CD14-positive monocyte (primary cell): ENCODE data around the gene KANSL3. TPM values are rescaled to one million over a fixed set of nuclear protein-coding genes. Genes with fewer than 3 reads are reported as not detected.
"Not testable (repeated sequence)": the region's sequence is repeated elsewhere in the genome, so short reads cannot be mapped to it uniquely, and the experiment has no call there.

ENCODE experiments used
- DNase-seq, 3 donors: peaks; one replicate each; pipeline ENCODE4 v3.0.0-alpha.2; 2011 to 2022
- H2AFZ ChIP-seq: 2 replicates; pipeline ENCODE4 v1.6.0; 2012; ENCODE audit warnings: mild to moderate bottlenecking, low read depth, low read length, inconsistent platforms; ENCODE audit not compliant: insufficient read depth, poor library complexity, severe bottlenecking
- H3K27ac ChIP-seq, 2 donors: 1 replicate in 1 of 2; 2 replicates in 1 of 2; pipeline ENCODE4 v1.5.1; 2012 to 2013; ENCODE audit warnings: low read length in 2 of 2, control low read depth in 1 of 2, inconsistent platforms in 1 of 2, low read depth in 1 of 2, mild to moderate bottlenecking in 1 of 2
- H3K27me3 ChIP-seq, 2 donors: one replicate each; pipeline versions ENCODE4 v1.6.0 to v1.6.1; 2011 to 2013; ENCODE audit warnings: low read length in 2 of 2; ENCODE audit not compliant: control insufficient read depth in 2 of 2, insufficient read depth in 2 of 2
- H3K36me3 ChIP-seq, 2 donors: replicated peaks in 1 of 2; 1 replicate in 1 of 2; 2 replicates in 1 of 2; pipeline versions ENCODE4 v1.5.1 to v1.6.1; 2012 to 2013; ENCODE audit warnings: low read length in 2 of 2, control low read depth in 1 of 2, inconsistent platforms in 1 of 2, mild to moderate bottlenecking in 1 of 2; ENCODE audit not compliant: insufficient read depth in 2 of 2, control insufficient read depth in 1 of 2
- H3K4me1 ChIP-seq, 2 donors: 1 replicate in 1 of 2; 2 replicates in 1 of 2; pipeline versions ENCODE4 v1.5.1 to v1.6.1; 2012 to 2013; ENCODE audit warnings: low read length in 2 of 2, control low read depth in 1 of 2, inconsistent platforms in 1 of 2, mild to moderate bottlenecking in 1 of 2, moderate library complexity in 1 of 2; ENCODE audit not compliant: insufficient read depth in 2 of 2, control insufficient read depth in 1 of 2
- H3K4me2 ChIP-seq: replicated peaks from 2 replicates; pipeline ENCODE3; 2012; ENCODE audit warnings: low read length, moderate library complexity, mild to moderate bottlenecking; ENCODE audit not compliant: poor library complexity, severe bottlenecking; ENCODE audit errors: extremely low read depth
- H3K4me3 ChIP-seq, 3 experiments: fragments of 200-600 bp in 1 of 3; sonication (generic) in 1 of 3; replicated peaks in 1 of 3; 1 replicate in 2 of 3; 2 replicates in 1 of 3; pipeline ENCODE4 v1.5.1; 2011 to 2013; ENCODE audit warnings: low read length in 3 of 3, mild to moderate bottlenecking in 3 of 3, control low read depth in 2 of 3, low read depth in 2 of 3, inconsistent platforms in 1 of 3, moderate library complexity in 1 of 3
- H3K79me2 ChIP-seq: 2 replicates; pipeline ENCODE4 v1.6.0; 2012; ENCODE audit warnings: mild to moderate bottlenecking, control low read depth, inconsistent platforms, low read length, moderate library complexity; ENCODE audit not compliant: insufficient read depth
- H3K9ac ChIP-seq: 2 replicates; pipeline ENCODE4 v1.6.0; 2017; ENCODE audit warnings: low read length, mild to moderate bottlenecking; ENCODE audit not compliant: insufficient read depth, poor library complexity, severe bottlenecking
- H3K9me3 ChIP-seq, 2 donors: replicated peaks in 1 of 2; 1 replicate in 1 of 2; 2 replicates in 1 of 2; pipeline versions ENCODE4 v1.5.1 to v1.6.1; 2012 to 2013; ENCODE audit warnings: low read length in 2 of 2, control low read depth in 1 of 2; ENCODE audit not compliant: control insufficient read depth in 1 of 2, insufficient read depth in 1 of 2
- H4K20me1 ChIP-seq: 2 replicates; pipeline ENCODE4 v1.6.0; 2012; ENCODE audit warnings: mild to moderate bottlenecking, low read length, control low read depth, moderate library complexity; ENCODE audit not compliant: insufficient read depth
- H3K27ac Mint-ChIP-seq, 7 donors: one replicate each; pipeline ENCODE4 v1.8.0; 2020; ENCODE audit warnings: mild to moderate bottlenecking in 7 of 7, mixed read lengths in 7 of 7, moderate library complexity in 6 of 7, inconsistent platforms in 2 of 7
- H3K27me3 Mint-ChIP-seq, 3 donors: one replicate each; pipeline ENCODE4 v1.8.0; 2021 to 2022; ENCODE audit warnings: low read depth in 3 of 3, mild to moderate bottlenecking in 3 of 3, mixed read lengths in 3 of 3, moderate library complexity in 3 of 3, inconsistent platforms in 1 of 3
- H3K36me3 Mint-ChIP-seq, 2 donors: one replicate each; pipeline ENCODE4 v1.8.0; 2020; ENCODE audit warnings: mixed read lengths in 2 of 2, inconsistent platforms in 1 of 2, mild to moderate bottlenecking in 1 of 2
- H3K4me1 Mint-ChIP-seq: one replicate; pipeline ENCODE4 v1.8.0; 2020; ENCODE audit warnings: mild to moderate bottlenecking, mixed read lengths
- H3K4me3 Mint-ChIP-seq, 2 donors: one replicate each; pipeline ENCODE4 v1.8.0; 2020; ENCODE audit warnings: mild to moderate bottlenecking in 2 of 2, mixed read lengths in 2 of 2, moderate library complexity in 1 of 2
- H3K9me3 Mint-ChIP-seq, 7 donors: one replicate each; pipeline ENCODE4 v1.8.0; 2020 to 2022; ENCODE audit warnings: mixed read lengths in 7 of 7, mild to moderate bottlenecking in 6 of 7, moderate library complexity in 6 of 7, inconsistent platforms in 2 of 7
- CTCF ChIP-seq: fragments of 200-600 bp; IDR thresholded peaks from one replicate; pipeline ENCODE4 v1.8.0; 2022; ENCODE audit warnings: antibody characterized with exemption, mild to moderate bottlenecking
- WGBS: methylation state at CpG from one replicate; pipeline ENCODE4 v1.1.5; 2013; ENCODE audit warnings: missing lambda C conversion rate; ENCODE audit not compliant: insufficient coverage; 5-methylcytosine and 5-hydroxymethylcytosine counted together
- intact Hi-C, 2 donors: fragments of 100-400 bp; cut with micrococcal nuclease; formaldehyde crosslinking; loops; one replicate each; pipeline versions ENCODE4 v1.15.0 to v1.15.1; 2023
- polyA plus RNA-seq, 3 donors: library from polyadenylated mRNA; depleted of rRNA in 1 of 3; unstranded in 2 of 3; stranded (reverse) in 1 of 3; fragments of 300-500 nt in 2 of 3; fragments of >200 nt in 1 of 3; fragmentation: Illumina TruSeq in 2 of 3; gene quantifications; 1 replicate in 2 of 3; 2 replicates in 1 of 3; pipeline ENCODE4 v1.2.3, GENCODE V29; 2012 to 2021

KANSL3 gene
- polyA plus RNA-seq, 3 donors = 2.5 to 25.3 (median 7.2) TPM

- WGBS = 67% methylated on average over 8 of the region's 11 CpGs
- no peak overlapping the region for H2AFZ ChIP-seq
Observed at GRCh38 chr2:96668771-96669170, 30.7 kb upstream of the KANSL3 start.

DNA sequence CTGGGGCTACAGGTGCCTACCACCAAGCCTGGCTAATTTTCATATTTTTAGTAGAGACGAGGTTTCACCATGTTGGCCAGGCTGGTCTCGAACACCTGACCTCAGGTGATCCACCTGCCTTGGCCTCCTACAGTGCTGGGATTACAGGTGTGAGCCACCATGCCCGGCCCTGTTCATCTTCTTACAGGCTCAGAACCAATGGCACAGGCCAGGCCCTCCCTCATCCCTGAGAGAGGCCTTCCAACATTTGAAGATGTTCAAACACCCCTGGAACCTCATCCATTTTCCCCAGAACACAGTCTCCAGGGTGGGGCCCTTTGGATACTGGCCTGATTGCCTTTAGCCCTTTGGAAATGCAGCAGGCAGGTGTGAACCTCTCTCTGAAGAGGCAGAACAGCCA lies 27.6 kb upstream of the KANSL3 start:
- Mint-ChIP-seq H3K4me3 (peak overlapping the region; percentile 4 to 64), H3K27ac (peak overlapping the region; percentile 91 to 99 (median 96)), H3K4me1 (peaks cover 29% of the 10 kb centered on the region)
- WGBS = 96% methylated on average over 3 of the region's 3 CpGs
- not testable (repeated sequence) for H3K9ac ChIP-seq, H3K27me3 ChIP-seq, H3K9me3 Mint-ChIP-seq, H4K20me1 ChIP-seq, H3K27me3 Mint-ChIP-seq, H3K79me2 ChIP-seq, H3K9me3 ChIP-seq, H3K36me3 ChIP-seq, H3K36me3 Mint-ChIP-seq, DNase-seq
- Histone ChIP-seq H3K4me2 (peak overlapping the region; percentile 48), H3K4me1 (peaks cover 35 to 38% of the 10 kb centered on the region in 2 donors), H2AFZ (peak overlapping the region; percentile 37), H3K27ac (peak overlapping the region; percentile 66 to 90), H3K4me3 (peak overlapping the region in 1 of 3 experiments; percentile 34)
- intact Hi-C loops = loop anchor here in 1 of 2 donors (5.0 to 10.0 kb wide), 2 partner anchors 33 to 51 kb away; no protein-coding TSS in a partner anchor

More at GRCh38 chr2:96668771-96669170, 30.7 kb upstream of the KANSL3 start:
- Histone ChIP-seq H3K27ac (no peak overlapping the region), H3K79me2 (no peaks in the 10 kb centered on the region), H3K4me3 (no peak overlapping the region), H4K20me1 (no peaks in the 10 kb centered on the region), H3K9me3 (no peaks in the 10 kb centered on the region), H3K4me1 (peaks cover 33 to 34% of the 10 kb centered on the region in 2 donors), H3K9ac (no peak overlapping the region), H3K27me3 (no peaks in the 10 kb centered on the region), H3K36me3 (no peaks in the 10 kb centered on the region), H3K4me2 (no peak overlapping the region)
- H3K4me3 Mint-ChIP-seq = no peak overlapping the region
- TF ChIP-seq CTCF = no peak
- no peak for DNase-seq
- intact Hi-C loops = loop anchor here in 1 of 2 donors (5.0 to 10.0 kb wide), 2 partner anchors 36 to 54 kb away; no protein-coding TSS in a partner anchor
- no peaks in the 10 kb centered on the region for H3K36me3 Mint-ChIP-seq
- peaks cover 0 to 3% (median 1%) of the 10 kb centered on the region in 7 donors for H3K9me3 Mint-ChIP-seq
- peaks cover 27% of the 10 kb centered on the region for H3K4me1 Mint-ChIP-seq
- H3K27me3 Mint-ChIP-seq = peaks cover 0 to 4% (median 4%) of the 10 kb centered on the region in 3 donors
- H3K27ac Mint-ChIP-seq = no peak overlapping the region
